HG02943 (cell line): ENCODE results near the gene RAB9A.
A peak's percentile ranks its signal among the peaks of the same experiment; 100 is the strongest.
"Not testable (repeated sequence)": the region's sequence is repeated elsewhere in the genome, so short reads cannot be mapped to it uniquely, and the experiment has no call there.

ENCODE experiments used
- ATAC-seq: cut with Tn5 transposase; IDR thresholded peaks from one replicate; pipeline ENCODE4 v1.9.1; 2021; ENCODE audit warnings: mild to moderate bottlenecking, low read depth, moderate library complexity; ENCODE audit not compliant: unreplicated experiment

RAB9A gene, protein sequence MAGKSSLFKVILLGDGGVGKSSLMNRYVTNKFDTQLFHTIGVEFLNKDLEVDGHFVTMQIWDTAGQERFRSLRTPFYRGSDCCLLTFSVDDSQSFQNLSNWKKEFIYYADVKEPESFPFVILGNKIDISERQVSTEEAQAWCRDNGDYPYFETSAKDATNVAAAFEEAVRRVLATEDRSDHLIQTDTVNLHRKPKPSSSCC

GRCh38 chrX:13688958-13689740, at the start of gene RAB9A:
TSS of gene RAB9A (plus strand) at chrX:13689128. CDS start at chrX:13708747, 19,619 bp downstream.
- peak; percentile 70 for ATAC-seq

GRCh38 chrX:13641684-13642083, 47.2 kb upstream of the RAB9A start:
- not testable (repeated sequence) for ATAC-seq

GRCh38 chrX:13645464-13646153, 43.3 kb upstream of the RAB9A start:
- no peak for ATAC-seq

DNA sequence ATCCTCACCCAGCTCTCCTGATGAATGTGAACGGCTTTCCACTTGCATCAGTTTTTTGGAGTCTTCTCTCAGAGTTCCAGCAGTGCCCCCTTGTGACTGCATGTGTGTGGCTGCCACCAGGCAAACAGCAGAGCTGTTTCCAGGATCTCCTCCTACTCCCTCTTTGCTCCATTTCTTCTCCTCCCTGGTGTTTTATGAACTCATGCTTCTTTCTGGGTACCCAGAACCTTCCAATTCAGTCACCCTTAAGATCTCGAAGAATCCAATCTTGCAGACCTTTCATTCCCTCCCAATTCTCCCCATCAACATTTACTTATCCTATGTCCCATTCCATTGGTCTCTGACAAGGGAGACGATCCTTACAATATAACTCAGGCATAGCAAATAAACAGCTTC, 42.8 kb upstream of the RAB9A start:
- no peak for ATAC-seq

DNA sequence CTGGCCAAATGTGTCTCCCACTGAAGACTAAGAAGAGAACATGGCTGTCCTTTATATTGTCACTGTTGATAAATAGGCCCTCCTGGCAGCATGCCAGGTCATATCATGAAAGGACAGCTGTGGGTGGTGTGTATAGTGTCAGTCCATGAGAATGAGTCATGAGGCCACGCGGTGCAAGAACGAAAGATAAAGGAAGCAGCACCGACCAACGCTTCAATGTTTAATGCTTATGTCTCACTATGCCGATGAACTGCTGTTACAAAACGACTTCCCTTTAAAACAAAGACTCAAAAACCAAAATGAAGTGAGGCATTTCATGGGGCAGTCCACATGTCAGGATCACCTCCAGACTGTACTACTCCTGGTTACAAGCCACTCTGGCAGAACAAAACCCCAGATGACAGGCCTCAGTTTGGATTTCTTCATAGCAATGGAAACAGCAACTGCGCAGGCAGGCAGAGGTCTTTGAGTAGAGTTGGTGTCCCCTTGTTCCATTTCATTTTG, 41.2 kb upstream of the RAB9A start:
- no peak for ATAC-seq

- ATAC-seq: not testable (repeated sequence)
Measured at GRCh38 chrX:13648336-13648735, 40.6 kb upstream of the RAB9A start.

DNA sequence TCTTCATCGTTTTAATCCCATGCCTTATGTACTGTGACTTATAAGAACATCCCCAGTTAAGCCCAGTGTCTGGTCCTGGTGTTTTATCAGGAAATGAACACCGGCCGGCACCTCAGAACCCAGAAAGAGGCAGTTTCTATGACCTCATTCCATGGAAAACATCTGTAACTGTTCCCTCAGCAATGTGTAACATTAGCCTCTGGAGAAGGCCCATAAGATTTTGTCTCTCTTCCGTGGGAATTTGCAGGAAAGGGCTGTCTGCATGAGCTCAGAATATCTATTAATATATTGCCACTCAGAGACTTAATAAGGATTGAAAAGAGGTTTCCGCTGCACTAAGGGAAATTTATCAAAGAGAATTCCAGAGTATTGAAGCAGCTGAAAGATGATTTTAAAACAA, 39.1 kb upstream of the RAB9A start:
- ATAC-seq: no peak

- no peak for ATAC-seq
Measured at GRCh38 chrX:13650318-13650717, 38.6 kb upstream of the RAB9A start.

DNA sequence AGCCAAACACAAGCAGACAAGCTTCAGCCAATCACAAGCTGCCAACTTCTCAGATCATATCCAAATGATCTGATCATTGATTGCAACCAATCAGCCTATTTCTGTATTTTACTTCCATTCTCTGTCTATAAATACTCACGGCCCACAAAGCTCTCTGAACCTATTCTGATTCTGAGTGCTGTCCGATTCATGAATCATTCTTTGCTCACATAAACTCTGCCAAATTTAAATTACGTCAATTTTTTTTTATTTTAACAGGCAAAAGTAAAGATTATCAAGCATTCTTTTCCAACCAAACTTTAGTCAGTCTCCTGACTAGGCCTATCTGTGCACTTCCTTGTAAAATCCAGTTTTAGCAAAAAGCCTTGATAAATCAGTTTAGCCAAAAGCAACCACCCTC, 37.8 kb upstream of the RAB9A start:
- ATAC-seq: no peak

- peak; percentile 1 for ATAC-seq
Measured at GRCh38 chrX:13652287-13652793, 36.6 kb upstream of the RAB9A start.

DNA sequence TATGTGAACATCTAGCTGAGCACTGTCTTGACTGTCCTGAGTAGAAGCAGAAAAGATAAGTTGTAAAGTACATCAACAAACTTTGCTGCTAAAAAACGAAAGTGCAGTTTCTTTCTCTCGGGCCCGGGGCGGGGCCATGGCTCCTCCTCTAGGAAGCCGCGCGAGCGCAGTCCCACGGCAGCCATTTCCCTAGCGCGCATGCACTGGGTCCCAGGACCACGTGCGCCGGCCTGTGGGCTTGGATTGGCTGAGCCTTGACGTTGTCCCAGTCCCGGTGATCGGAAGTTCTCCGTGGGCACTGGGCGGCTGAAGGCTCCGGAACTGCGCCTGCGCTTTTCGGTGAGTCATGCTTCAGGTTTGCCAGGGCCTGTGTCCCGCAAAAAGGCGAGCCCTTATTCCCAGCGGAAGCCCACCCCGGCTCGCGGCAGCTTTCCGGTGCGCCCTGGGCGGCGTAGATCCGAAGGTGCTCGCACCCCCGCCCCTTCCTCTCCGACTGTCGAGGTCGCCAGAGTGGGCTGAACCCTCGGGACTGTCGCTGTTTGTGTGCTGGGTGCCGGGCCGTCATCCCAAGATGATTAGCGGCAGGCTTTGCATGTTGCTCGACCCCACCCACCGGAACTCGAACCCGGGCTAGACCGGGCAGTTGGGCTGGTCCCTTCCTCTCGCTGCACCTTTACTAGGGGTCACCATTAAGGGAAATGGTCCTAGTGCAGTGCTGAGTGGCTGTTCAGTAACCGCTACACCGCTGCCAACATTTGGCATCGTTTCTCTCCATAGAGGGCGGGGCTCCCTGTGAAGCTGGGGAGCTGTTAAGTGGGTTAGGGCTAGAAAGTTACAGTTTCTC, 35.9 kb upstream of the RAB9A start, which contains the start of gene TCEANC:
TCEANC (plus strand) TSS at position 292 of the 844 bp plus-strand sequence. CDS start 9,368 bp downstream, outside the sequence.
- ATAC-seq: peak; percentile 95

- ATAC-seq: no peak
Measured at GRCh38 chrX:13654116-13654515, 34.8 kb upstream of the RAB9A start.

DNA sequence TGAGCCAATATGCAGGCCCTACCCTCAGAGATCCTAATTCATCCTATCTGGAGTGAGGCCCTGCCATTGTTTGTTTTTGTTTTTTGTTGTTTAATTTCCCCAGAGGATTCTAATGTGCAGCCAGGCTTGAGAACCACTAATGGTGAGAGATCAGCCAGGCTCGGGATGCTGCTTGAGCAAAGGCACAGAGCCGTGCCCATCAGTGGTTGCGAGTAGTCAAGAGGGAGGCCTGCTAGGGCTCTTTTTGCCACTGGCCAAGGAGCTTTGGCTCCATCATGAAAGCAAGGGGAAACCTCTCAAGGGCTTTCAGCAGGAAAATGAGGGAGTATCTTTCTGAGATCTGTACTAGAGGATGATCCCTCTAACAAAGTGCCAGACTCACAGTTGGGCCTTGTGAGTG, 33.3 kb upstream of the RAB9A start:
- no peak for ATAC-seq

GRCh38 chrX:13658602-13659001, 30.3 kb upstream of the RAB9A start:
- no peak for ATAC-seq

DNA sequence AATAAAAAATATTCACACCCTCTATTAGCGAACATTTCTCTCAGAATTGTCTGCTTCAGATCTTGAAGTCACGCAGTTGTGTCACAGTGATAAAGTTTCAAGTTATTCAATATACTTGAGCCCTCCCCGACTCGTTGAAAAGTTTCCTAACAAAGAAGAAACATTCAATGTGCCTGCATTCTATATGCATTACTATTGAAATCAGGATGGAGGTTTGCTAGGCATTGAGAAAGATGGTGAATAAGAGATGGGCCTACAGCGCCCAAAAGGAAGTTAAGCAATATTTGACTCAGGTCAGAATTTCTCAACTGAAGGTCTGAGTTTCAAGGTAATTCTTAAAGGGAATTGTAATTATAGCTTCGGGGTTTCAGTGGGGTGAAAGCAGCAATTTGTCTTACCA, 29.9 kb upstream of the RAB9A start:
- no peak for ATAC-seq

DNA sequence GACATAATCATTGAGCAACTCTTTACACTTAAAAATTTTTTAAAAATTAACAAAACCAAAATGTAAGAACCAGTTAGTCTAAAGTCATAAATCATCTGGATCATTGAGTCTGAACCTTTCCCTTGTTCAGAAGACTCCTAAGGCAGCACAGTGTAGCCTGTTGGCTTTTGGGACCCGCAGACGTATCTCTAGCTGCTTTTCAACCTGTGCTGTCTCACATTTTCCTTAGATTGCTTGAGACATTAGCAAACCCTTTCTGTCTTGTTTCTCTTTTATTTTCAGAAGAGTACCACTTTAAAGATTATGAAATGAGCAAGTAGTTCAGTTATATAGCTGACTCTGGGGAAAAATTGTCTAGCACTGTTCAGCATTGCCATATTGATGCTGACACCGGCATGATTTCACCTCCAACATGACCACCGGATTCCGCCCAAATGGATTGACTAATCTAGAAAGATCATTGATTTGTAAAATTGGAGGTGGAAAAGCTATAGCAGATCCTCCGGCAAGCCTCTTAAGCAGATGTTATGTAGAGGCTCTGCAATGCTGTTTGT, 27.1 kb upstream of the RAB9A start:
- no peak for ATAC-seq

DNA sequence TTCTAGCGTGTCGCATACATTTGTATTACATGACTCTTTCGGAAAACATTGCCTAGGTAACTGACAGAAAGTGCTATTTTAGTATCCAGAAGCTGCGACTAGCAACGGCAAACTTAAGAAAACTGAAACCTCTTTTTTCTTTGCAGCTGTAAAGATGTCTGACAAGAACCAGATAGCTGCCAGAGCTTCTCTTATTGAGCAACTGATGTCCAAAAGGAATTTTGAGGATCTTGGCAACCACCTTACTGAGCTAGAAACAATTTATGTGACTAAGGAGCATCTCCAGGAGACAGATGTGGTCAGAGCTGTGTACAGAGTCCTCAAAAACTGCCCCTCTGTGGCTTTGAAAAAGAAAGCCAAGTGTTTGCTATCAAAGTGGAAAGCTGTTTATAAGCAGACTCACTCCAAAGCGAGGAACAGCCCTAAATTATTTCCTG, 26.6 kb upstream of the RAB9A start:
- ATAC-seq: no peak

DNA sequence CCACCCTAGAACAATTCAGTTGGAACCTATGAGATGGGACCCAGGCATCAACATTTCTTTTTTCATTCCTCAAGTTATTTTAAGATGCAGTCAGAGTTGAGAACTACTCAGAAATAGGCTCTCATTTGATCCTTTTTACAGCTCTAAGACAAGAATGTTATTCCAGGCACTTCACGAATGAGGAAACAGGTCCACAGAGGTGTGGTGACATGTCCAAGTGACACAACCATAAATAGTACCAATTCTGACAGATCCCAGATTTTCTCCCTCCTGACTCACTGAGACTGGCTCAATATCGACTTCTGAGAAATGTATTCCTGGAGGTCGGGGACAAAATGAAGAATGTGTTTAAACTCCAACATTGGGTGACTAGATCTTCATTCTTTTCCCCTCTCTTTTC, 24.9 kb upstream of the RAB9A start:
- ATAC-seq: no peak

GRCh38 chrX:13666836-13667235, 22.1 kb upstream of the RAB9A start:
- no peak for ATAC-seq

- no peak for ATAC-seq
Measured at GRCh38 chrX:13667919-13668318, 21.0 kb upstream of the RAB9A start.
